AG10803 (cell line): ENCODE measurements around the gene IQCE.

Source experiments
- DNase-seq: peaks from one replicate; pipeline ENCODE4 v3.0.0; 2010; ENCODE audit warnings: low read depth
- H3K4me3 ChIP-seq: 2 replicates; pipeline ENCODE4 v1.5.1; 2011; ENCODE audit warnings: mild to moderate bottlenecking, low read length, control low read depth
- TF ChIP-seq, protein P1 (sequence below): conservative IDR thresholded peaks from 2 replicates; pipeline ENCODE4 v1.5.1; 2011; ENCODE audit warnings: mild to moderate bottlenecking, low read length, control low read depth, inconsistent platforms

Gene IQCE

DNA sequence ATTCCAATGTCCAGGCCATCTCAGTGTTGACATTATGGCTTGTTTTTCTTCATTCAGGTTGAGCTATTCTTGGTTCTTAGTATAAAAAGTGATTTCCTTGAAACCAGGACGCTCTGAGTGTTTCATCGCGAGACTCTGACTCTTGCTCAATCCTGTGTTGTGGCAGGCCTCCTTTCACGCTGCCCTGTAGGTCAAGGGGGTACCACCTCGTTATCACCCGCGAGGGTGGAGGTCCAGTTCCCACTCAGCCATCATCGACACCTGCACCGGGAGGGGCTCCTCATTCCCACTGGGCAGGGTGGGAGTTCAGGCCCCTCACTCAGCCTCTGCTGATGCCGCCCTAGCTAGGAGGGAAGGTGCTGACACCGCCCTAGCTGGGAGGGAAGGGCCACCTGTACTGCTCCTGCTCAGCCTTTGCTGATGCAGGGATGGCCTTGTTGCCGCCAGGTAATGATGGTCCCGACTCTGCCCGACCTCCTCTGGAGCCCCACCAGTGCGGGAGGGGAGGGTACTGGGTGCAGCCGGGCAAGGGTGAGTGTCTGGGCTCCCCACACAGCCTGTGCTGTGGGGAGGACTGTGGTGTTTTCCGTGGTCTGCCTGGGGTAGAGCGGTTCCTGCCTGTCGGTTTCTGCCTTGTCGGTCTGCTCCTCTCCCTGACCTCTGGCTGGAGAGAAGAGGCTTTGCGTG is 16.4 kb downstream of the IQCE start:
- TF ChIP-seq, protein P1, sequence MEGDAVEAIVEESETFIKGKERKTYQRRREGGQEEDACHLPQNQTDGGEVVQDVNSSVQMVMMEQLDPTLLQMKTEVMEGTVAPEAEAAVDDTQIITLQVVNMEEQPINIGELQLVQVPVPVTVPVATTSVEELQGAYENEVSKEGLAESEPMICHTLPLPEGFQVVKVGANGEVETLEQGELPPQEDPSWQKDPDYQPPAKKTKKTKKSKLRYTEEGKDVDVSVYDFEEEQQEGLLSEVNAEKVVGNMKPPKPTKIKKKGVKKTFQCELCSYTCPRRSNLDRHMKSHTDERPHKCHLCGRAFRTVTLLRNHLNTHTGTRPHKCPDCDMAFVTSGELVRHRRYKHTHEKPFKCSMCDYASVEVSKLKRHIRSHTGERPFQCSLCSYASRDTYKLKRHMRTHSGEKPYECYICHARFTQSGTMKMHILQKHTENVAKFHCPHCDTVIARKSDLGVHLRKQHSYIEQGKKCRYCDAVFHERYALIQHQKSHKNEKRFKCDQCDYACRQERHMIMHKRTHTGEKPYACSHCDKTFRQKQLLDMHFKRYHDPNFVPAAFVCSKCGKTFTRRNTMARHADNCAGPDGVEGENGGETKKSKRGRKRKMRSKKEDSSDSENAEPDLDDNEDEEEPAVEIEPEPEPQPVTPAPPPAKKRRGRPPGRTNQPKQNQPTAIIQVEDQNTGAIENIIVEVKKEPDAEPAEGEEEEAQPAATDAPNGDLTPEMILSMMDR: no peak
- no peak overlapping the region for H3K4me3 ChIP-seq
- no peak for DNase-seq

DNA sequence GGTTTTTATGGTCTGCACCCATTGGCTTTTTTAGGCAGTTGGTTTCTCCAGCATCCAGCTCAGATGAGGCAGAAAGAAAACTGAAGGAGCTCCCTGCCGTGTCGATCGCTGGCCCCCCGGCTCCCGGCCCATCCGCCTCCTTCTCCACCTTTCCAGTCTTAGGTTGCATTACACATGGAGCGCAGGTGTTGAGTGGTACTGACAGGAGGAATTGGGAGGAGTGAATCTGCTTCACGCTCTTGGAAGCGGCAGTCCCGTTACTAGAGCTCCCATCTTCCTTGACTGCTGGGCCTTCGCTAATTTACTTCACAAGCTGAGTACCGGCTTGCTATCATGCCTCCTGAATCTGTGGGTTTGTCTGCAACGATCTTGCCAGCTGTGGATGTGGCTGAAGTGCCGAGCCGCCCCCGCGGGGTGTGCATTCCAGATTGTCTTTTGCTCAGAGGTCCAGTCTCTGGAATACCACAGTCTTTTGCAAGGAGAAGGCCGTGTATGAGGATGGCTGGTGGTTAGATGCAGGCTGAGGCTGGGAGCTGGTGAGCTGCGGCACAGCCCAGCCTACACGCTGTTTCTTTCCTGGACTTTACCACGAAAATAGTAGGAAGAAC is 17.1 kb downstream of the IQCE start:
- TF ChIP-seq, protein P1: no peak
- H3K4me3 ChIP-seq: no peak overlapping the region
- DNase-seq: peak; percentile 70

DNA sequence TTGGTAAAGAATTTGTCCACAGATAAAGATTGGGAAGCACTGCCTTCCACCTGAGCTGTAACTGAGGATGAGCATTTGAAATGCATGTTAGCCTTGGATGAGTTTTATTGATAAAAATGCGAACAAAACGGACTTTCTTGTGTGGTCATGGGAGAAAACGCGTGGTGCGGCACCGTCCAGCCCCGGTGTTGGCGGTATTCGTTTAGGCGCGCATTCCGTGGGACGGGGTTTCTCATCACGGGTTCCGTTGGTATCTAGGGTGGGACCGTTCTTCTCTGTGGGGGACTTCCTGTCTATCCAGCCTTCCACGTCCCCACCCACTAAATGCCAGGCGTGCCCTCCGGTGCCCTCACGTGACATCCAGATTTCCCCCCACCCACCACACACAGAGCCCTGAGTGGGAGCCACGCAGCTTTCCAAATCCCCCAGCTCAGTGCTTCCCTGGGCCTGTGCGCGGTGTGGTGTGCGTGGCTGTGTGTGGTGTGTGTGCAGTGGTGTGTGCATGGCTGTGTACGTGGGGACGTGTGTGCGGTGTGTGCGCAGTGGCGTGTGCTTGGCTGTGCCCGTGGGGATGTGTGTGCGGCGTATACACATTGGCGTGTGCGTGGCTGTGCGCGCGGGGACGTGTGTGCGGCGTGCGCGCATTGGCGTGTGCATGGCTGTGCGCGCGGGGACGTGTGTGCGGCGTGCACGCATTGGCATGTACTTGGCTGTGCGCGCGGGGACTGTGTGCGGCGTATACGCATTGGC is 18.1 kb downstream of the IQCE start:
- TF ChIP-seq, protein P1: no peak
- H3K4me3 ChIP-seq: no peak overlapping the region
- no peak for DNase-seq

GRCh38 chr7:2577914-2578680 is 19.3 kb downstream of the IQCE start:
- no peak overlapping the region for H3K4me3 ChIP-seq
- DNase-seq: no peak
- TF ChIP-seq, protein P1: no peak

GRCh38 chr7:2580636-2581035 is 21.9 kb downstream of the IQCE start:
- TF ChIP-seq, protein P1: no peak
- H3K4me3 ChIP-seq: no peak overlapping the region
- DNase-seq: no peak

GRCh38 chr7:2582006-2582735 is 23.4 kb downstream of the IQCE start:
- TF ChIP-seq, protein P1: no peak
- DNase-seq: no peak
- no peak overlapping the region for H3K4me3 ChIP-seq
